HepG2 (cell line): ENCODE data around the gene SCN8A. TPM values are rescaled to one million over a fixed set of nuclear protein-coding genes. Genes with fewer than 3 reads are reported as not detected.

Experiments
- ATAC-seq: fragments of 200-7000 bp; cut with Tn5 transposase; 3 replicates; pipeline ENCODE4 v1.9.1; 2020; ENCODE audit warnings: mild to moderate bottlenecking, moderate library complexity
- BruUV-seq: library from RNA; stranded (reverse); fragments of 400-500 nt; replicated peaks from 2 replicates; lab custom pipeline; 2021; lab: Mats Ljungman, UMichigan
- CTCF ChIA-PET: fragments of 300-600 bp; formaldehyde crosslinking; extraction: SDS; loops from one replicate; lab custom pipeline; 2021; ENCODE audit warnings: low total read pairs, inconsistent platforms, low intra/inter-chr PET ratio; lab: Yijun Ruan, JAX
- POLR2A ChIA-PET: fragments of 350-600 bp; sonication (Branson Sonifier 250); formaldehyde crosslinking; loops from one replicate; lab custom pipeline; 2020; ENCODE audit warnings: antibody characterized with exemption, inconsistent platforms; lab: Yijun Ruan, JAX
- DNase-seq: peaks from one replicate; pipeline ENCODE4 v3.0.0-alpha.2; 2015; ENCODE audit warnings: low spot score
- FAIRE-seq: peaks from 3 replicates; lab custom pipeline; 2011; peaks lifted over from hg19 to GRCh38; lab: Jason Lieb, UNC
- H2AFZ ChIP-seq: one replicate; pipeline ENCODE4 v1.6.1; 2011; ENCODE audit warnings: low read length, inconsistent platforms
- H3K27ac ChIP-seq: fragments of 300-600 bp; 3 replicates; pipeline ENCODE4 v1.8.0; 2011; ENCODE audit warnings: mixed run types, mild to moderate bottlenecking, mixed read lengths, low read length, inconsistent platforms; ENCODE audit not compliant: insufficient read depth; ENCODE audit errors: extremely low read length
- H3K27me3 ChIP-seq, 2 experiments: fragments of 200-600 bp in 1 of 2; 2 replicates in 1 of 2; 3 replicates in 1 of 2; pipeline versions ENCODE4 v1.6.0 to v1.8.0; 2011; ENCODE audit warnings: low read length in 2 of 2, mild to moderate bottlenecking in 2 of 2, moderate library complexity in 2 of 2, inconsistent platforms in 1 of 2; ENCODE audit not compliant: insufficient read depth in 2 of 2, control insufficient read depth in 1 of 2
- H3K36me3 ChIP-seq, 2 experiments: fragments of 200-600 bp in 1 of 2; replicated peaks in 1 of 2; 2 replicates in 1 of 2; 3 replicates in 1 of 2; pipeline versions ENCODE4 v1.5.1 to v1.8.0; 2011; ENCODE audit warnings: low read length in 2 of 2, inconsistent platforms in 1 of 2; ENCODE audit not compliant: insufficient read depth in 2 of 2, control insufficient read depth in 1 of 2
- H3K4me1 ChIP-seq: 2 replicates; pipeline ENCODE4 v1.5.1; 2012; ENCODE audit warnings: low read length, inconsistent platforms; ENCODE audit not compliant: insufficient read depth
- H3K4me2 ChIP-seq: 2 replicates; pipeline ENCODE4 v1.6.0; 2011; ENCODE audit warnings: low read depth, low read length, inconsistent platforms
- H3K4me3 ChIP-seq, 3 experiments: fragments of 200-600 bp in 1 of 3; sonication (generic), shearing (Covaris generic) in 1 of 3; replicated peaks in 1 of 3; 2 replicates each; pipeline ENCODE4 v1.5.1; 2011 to 2016; ENCODE audit warnings: low read length in 3 of 3, inconsistent platforms in 2 of 3, low read depth in 2 of 3, mild to moderate bottlenecking in 2 of 3, control low read depth in 1 of 3, mixed read lengths in 1 of 3; ENCODE audit not compliant: insufficient read depth in 1 of 3
- H3K79me2 ChIP-seq: one replicate; pipeline ENCODE4 v1.6.1; 2011; ENCODE audit warnings: low read length, inconsistent platforms; ENCODE audit not compliant: insufficient read depth
- H3K9ac ChIP-seq: 2 replicates; pipeline ENCODE4 v1.6.0; 2011; ENCODE audit warnings: mild to moderate bottlenecking, low read depth, low read length, inconsistent platforms; ENCODE audit not compliant: insufficient read depth
- H3K9me3 ChIP-seq: 2 replicates; pipeline ENCODE4 v1.5.1; 2012; ENCODE audit warnings: mild to moderate bottlenecking, low read length
- H4K20me1 ChIP-seq: 2 replicates; pipeline ENCODE4 v1.6.0; 2011; ENCODE audit warnings: inconsistent platforms, mild to moderate bottlenecking, low read length, moderate library complexity; ENCODE audit not compliant: insufficient read depth
- FOSL2 ChIP-seq: sonication (generic); formaldehyde crosslinking; IDR thresholded peaks from 2 replicates; pipeline ENCODE4 v1.4.0; 2020; ENCODE audit warnings: missing genetic modification reagents
- FOXJ3 ChIP-seq: sonication (generic); formaldehyde crosslinking; IDR thresholded peaks from 2 replicates; pipeline ENCODE4 v1.4.0; 2020; ENCODE audit warnings: missing genetic modification reagents, mild to moderate bottlenecking, borderline replicate concordance
- SPEN ChIP-seq: sonication (generic); formaldehyde crosslinking; IDR thresholded peaks from 2 replicates; pipeline ENCODE4 v1.5.1; 2020; ENCODE audit warnings: low read depth, mild to moderate bottlenecking, missing genetic modification reagents
- STAT6 ChIP-seq: sonication (generic); formaldehyde crosslinking; IDR thresholded peaks from 2 replicates; pipeline ENCODE4 v1.4.0; 2020; ENCODE audit warnings: missing genetic modification reagents, mild to moderate bottlenecking, borderline replicate concordance
- ZNF12 ChIP-seq: sonication (generic); formaldehyde crosslinking; IDR thresholded peaks from 2 replicates; pipeline ENCODE4 v1.5.0; 2020; ENCODE audit warnings: missing genetic modification reagents
- ZNF350 ChIP-seq: sonication (generic); formaldehyde crosslinking; IDR thresholded peaks from 2 replicates; pipeline ENCODE4 v1.4.0; 2020; ENCODE audit warnings: mild to moderate bottlenecking, low read depth, missing genetic modification reagents, borderline replicate concordance
- WGBS: methylation state at CpG from one replicate; pipeline ENCODE4 v1.1.6; 2017; ENCODE audit warnings: low lambda C conversion rate; 5-methylcytosine and 5-hydroxymethylcytosine counted together
- in situ Hi-C: cut with HindIII; loops from 2 replicates; pipeline ENCODE4 v1.10.0; 2017; ENCODE audit warnings: low pct_unique_long_range_greater_than_20kb; ENCODE audit not compliant: extremely low pct_ligation_motif_present
- intact Hi-C: fragments of 100-400 bp; cut with micrococcal nuclease; formaldehyde crosslinking; loops from one replicate; pipeline ENCODE4 v1.10.0; 2022; ENCODE audit not compliant: unreplicated experiment
- polyA plus RNA-seq, 8 experiments: library from polyadenylated mRNA; depleted of rRNA in 3 of 8; stranded (reverse) in 7 of 8; unstranded in 1 of 8; fragments of >200 nt; fragmentation: Illumina TruSeq in 4 of 8; extraction: Trizol in 4 of 8; gene quantifications; 2 replicates each; pipeline versions ENCODE4 v1.2.1 to v1.2.3, GENCODE V29; 2011 to 2016; ENCODE audit warnings: low read depth in 4 of 8, missing spikeins in 1 of 8, mixed read lengths in 1 of 8; ENCODE audit not compliant: insufficient read depth in 1 of 8
- total RNA-seq, 5 experiments: library from RNA; depleted of rRNA; stranded (reverse); fragments of >200 nt; fragmentation: Illumina TruSeq; extraction: Trizol; gene quantifications; 2 replicates each; pipeline ENCODE4 v1.2.3, GENCODE V29; 2016; ENCODE audit warnings: low read depth in 1 of 5
- TF ChIP-seq, protein P1 (sequence below): sonication (generic); formaldehyde crosslinking; IDR thresholded peaks from 2 replicates; pipeline ENCODE4 v1.5.0; 2020; ENCODE audit warnings: missing genetic modification reagents
- TF ChIP-seq, protein P2 (sequence below): sonication (generic); formaldehyde crosslinking; IDR thresholded peaks from 2 replicates; pipeline ENCODE4 v1.4.0; 2020; ENCODE audit warnings: missing genetic modification reagents

The SCN8A gene
- total and polyA plus RNA-seq, 2 of the 13 experiments (the other 11 are each of a cell fraction or from before 2014, with no cell fraction given): 0.57 to 1.4 TPM

DNA sequence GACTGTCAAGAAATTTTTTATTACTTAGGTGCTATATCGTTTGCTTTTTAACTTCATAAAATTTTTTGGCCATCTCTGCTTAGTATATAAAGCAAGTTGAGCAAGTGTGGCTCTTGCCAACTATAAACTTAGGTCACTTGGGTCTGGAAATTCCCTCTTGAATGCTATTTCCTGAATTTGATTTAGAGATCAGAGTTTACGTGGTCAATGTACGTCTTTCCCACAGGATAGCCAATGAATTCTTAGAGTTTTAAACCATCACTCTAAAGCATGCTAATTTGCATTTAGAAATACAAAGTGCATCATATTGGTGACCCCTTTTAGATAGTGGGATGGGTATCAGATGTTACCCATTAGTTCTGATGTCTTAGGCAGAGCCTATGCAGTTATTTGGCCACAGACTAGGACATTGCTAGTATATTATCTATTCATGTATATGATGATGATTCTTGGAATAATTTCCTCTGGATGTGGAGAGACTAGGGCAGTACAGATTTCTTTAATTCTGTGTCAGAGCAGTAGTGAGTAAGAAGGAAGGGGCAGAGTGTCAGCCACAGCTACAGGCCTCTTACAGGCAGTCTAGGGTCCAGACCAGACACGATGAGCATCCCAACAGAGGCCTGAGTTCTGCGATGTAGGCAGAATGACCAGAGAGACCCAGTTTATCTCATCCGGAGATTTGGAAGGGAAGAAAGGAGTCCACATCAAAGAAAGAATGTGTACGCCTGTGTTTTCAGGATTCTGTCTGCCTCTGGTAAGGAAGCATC is 30.3 kb downstream of the SCN8A start (continued):
- no peak for TF ChIP-seq ZNF350 (CRISPR knock-in tag)
- TF ChIP-seq SPEN (CRISPR knock-in tag): no peak

GRCh38 chr12:51622564-51622963 is 31.5 kb downstream of the SCN8A start:
- intact Hi-C loops: no loop called here
- TF ChIP-seq FOXJ3 (no peak), FOSL2 (CRISPR knock-in tag) (no peak), ZNF12 (CRISPR knock-in tag) (no peak), STAT6 (CRISPR knock-in tag) (no peak)
- TF ChIP-seq, protein P1, sequence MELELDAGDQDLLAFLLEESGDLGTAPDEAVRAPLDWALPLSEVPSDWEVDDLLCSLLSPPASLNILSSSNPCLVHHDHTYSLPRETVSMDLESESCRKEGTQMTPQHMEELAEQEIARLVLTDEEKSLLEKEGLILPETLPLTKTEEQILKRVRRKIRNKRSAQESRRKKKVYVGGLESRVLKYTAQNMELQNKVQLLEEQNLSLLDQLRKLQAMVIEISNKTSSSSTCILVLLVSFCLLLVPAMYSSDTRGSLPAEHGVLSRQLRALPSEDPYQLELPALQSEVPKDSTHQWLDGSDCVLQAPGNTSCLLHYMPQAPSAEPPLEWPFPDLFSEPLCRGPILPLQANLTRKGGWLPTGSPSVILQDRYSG (CRISPR knock-in tag): no peak
- TF ChIP-seq, protein P2, sequence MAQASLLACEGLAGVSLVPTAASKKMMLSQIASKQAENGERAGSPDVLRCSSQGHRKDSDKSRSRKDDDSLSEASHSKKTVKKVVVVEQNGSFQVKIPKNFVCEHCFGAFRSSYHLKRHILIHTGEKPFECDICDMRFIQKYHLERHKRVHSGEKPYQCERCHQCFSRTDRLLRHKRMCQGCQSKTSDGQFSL: no peak
- TF ChIP-seq, all 625 proteins: peak for 0
- H3K9ac ChIP-seq: no peak overlapping the region
- no peak for DNase-seq
- no peak overlapping the region for H3K4me2 ChIP-seq
- no peaks in the 10 kb centered on the region for H3K9me3 ChIP-seq
- no peaks in the 10 kb centered on the region for H3K36me3 ChIP-seq
- H4K20me1 ChIP-seq: no peaks in the 10 kb centered on the region
- in situ Hi-C loops: no loop called here
- H3K4me3 ChIP-seq: no peak overlapping the region
- WGBS: 47% methylated on average over 1 of the region's 1 CpG
- no peaks in the 10 kb centered on the region for H3K79me2 ChIP-seq
- BruUV-seq: no TSS peak
- no peaks in the 10 kb centered on the region for H3K27me3 ChIP-seq
- no peak overlapping the region for H2AFZ ChIP-seq
- ChIA-PET CTCF (no interaction called here), POLR2A (no interaction called here)
- no peak for FAIRE-seq
- H3K27ac ChIP-seq: no peak overlapping the region
- peaks cover 11% of the 10 kb centered on the region for H3K4me1 ChIP-seq
- no peak for ATAC-seq
